ENCODE data around the gene GMCL1. TPM values are rescaled to one million over a fixed set of nuclear protein-coding genes. Genes with fewer than 3 reads are reported as not detected.
"Not testable (repeated sequence)": the region's sequence is repeated elsewhere in the genome, so short reads cannot be mapped to it uniquely, and the experiment has no call there.

The GMCL1 gene
- total RNA-seq, 1 experiment from 2014 or later = 7.5 TPM

GRCh38 chr2:69847068-69847828 is 17.8 kb downstream of the GMCL1 start:
- no peak for DNase-seq (ENCODE audit: low spot score)

DNA sequence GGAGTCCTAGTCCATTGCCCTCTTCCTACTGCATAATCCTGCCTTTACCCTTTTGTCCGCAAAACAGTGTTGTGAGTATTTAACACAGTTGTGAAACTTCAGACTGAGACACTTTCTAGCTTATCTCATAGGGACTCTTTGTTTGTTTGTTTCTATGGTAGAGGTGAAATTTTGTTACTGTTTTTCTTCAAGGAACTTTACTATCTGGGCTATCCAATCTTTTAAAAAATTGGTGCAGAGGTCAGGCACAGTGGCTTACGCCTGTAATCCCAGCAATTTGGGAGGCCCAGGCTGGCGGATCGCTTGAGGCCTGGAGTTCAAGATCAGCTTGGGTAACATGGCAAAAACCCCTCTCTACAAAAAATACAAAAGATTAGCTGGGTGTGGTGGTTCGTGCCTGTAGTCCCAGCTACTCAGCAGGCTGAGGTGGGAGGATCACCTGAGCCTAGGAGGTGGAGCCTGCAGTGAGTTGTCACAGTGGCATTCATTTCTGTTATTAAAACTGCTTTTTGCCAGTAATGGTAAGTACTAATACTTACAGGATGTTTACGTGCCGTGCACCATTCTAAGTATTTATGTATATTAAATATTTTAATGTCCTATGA is 18.8 kb downstream of the GMCL1 start:
- DNase-seq (ENCODE audit: low spot score) = no peak

DNA sequence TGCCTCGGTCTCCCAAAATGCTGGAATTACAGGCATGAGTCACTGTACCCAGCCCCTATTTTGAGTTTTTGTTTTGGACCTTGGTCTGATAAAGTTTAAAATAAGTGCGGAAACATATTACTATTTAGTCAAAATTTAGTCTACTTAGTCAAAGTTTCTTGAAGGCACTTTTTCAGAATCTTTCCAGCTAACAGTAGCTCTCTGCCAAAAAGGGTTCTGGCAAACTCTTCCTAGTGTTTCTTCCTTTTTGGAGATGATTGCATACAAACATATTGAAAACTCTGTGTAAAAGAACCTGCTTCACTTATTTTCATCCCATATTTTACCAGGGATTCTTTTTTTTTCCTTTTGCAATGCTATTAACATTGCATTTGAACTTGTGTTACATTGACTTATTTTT is 28.8 kb downstream of the GMCL1 start:
- DNase-seq (ENCODE audit: low spot score) = no peak

- no peak for DNase-seq (ENCODE audit: low spot score)
These were observed 33.8 kb downstream of the GMCL1 start for GRCh38 chr2:69863298-69863697.

DNA sequence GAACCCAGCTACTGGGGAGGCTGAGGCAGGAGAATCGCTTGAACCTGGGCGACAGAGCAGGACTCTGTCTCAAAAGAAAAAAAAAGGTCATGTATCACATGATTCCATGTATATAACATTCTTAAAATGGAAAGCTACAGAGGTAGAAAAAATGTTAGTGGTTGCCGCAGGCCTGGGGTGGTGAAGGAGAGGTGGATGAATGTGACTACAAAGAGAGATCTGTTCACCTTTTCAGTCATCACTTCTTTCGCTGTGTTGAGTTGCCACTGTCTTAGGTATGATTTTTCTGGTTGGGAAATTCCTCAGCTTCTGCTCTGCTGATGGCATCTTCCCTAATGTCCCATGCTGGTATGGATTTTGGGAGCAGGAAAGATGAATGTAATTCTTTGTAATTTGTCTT is 59.0 kb downstream of the GMCL1 start:
- DNase-seq (ENCODE audit: low spot score) = no peak

- DNase-seq (ENCODE audit: low spot score) = no peak
These were observed 59.8 kb downstream of the GMCL1 start for GRCh38 chr2:69889302-69889701.

GRCh38 chr2:69890881-69891280 is 61.4 kb downstream of the GMCL1 start:
- no peak for DNase-seq (ENCODE audit: low spot score)

GRCh38 chr2:69892838-69893424 is 63.5 kb downstream of the GMCL1 start:
- not testable (repeated sequence) for DNase-seq (ENCODE audit: low spot score)

GRCh38 chr2:69893684-69894551 is 64.5 kb downstream of the GMCL1 start, which contains the start of gene SNRNP27:
Gene SNRNP27, plus strand, starts transcription at chr2:69893956. Its CDS starts 29 bp downstream, at chr2:69893985.
- peak; percentile 66 for DNase-seq (ENCODE audit: low spot score)

DNA sequence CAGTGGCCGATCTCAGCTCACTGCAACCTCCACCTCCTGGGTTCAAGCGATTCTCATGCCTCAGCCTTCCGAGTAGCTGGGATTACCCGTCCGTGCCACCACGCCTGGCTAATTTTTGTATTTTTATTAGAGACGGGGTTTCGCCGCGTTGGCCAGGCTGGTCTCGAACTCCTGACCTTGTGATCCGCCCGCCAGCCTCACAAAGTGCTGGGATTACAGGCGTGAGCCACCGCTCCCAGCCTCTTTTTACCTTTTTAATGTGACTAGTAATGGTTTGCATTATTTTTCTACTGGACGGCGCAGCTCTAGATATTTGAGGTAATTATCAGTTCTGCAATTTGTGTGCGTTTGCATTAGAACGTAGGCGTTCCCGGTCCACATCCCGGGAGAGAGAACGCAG is 65.3 kb downstream of the GMCL1 start:
- not testable (repeated sequence) for DNase-seq (ENCODE audit: low spot score)

DNA sequence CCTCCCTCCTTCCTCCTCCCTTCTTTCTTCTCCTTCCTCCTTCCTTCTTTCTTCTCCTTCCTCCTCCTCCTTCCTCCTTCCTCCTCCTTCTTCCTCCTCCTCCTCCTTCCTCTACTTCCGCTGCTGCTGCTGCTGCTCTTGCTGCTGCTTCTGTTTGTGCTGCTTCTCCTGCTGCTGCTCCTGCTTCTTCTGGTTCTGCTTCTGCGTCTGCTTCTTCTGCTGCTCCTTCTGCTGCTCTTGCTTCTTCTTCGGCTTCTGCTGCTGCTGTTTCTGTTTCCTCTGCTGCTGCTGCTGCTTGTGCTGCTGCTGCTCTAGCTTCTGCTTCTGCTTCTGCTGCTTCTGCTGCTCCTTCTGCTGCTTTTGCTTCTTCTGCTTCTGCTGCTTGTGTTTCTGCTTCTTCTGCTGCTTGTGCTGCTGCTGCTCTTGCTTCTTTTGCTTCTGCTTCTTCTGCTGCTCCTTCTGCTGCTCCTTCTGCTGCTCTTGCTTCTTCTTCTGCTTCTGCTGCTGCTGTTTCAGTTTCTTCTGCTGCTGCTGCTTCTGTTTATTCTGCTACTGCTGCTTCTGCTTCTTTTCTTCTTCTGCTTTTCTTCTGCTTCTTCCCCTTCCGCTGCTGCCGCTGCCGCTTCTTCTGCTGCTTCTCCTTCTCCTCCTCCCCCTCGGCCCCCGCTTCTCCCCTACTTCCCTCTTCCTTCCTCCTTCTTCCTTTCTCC is 72.9 kb downstream of the GMCL1 start:
- no peak for DNase-seq (ENCODE audit: low spot score)

- no peak for DNase-seq (ENCODE audit: low spot score)
These were observed 77.8 kb downstream of the GMCL1 start for GRCh38 chr2:69907216-69907615.

- peak; percentile 49 for DNase-seq (ENCODE audit: low spot score)
These were observed 82.6 kb downstream of the GMCL1 start for GRCh38 chr2:69911985-69912563.

- peak; percentile 100 for DNase-seq (ENCODE audit: low spot score)
These were observed 84.9 kb downstream of the GMCL1 start for GRCh38 chr2:69914164-69914949.

DNA sequence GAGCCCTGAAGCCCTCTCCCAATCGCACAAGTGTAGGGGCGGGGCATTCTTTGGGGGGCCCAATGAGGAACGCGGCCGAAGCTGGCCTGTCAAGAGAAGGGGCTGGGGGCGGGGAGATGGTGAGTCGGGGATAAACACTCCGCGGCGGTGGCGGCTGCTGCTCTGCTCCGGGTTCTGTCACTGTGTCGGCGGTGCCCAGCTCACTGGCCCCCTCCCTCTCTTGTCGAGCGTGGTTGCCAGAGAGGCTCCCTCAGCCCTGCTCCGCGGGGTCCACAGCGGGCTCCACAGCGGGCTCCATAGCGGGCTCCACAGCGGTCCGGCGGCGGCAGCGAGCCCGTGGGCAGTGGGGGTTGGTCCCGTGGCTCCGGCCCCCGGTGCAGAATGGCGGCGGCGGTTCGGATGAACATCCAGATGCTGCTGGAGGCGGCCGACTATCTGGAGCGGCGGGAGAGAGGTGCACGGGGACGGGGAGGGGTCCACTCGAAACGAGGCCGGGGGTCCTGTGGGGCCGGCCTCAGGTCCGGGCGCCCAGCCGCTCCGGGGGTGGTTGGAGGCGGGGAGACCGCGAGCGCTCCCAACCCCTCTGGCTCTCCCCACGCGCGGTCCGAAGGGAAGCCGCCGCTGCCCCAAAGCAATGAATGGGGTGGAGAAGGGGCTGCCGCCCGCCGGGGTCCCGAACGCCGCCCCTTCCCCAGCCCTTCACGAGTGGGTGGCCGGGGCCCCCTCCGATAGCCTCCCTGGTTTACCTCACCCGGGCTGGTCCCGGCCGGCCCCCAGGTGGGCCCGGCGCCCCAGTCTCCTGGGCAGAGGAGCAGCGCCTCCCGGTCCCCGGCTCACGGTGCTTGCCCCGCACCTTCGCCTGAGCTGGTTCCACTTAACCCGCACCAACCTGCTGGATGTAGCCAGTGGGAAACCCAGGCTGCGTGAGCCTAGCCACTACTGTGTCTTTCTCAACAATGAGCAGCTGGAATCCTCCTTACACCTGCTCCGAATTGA is 85.8 kb downstream of the GMCL1 start, which contains the start of gene MXD1:
MXD1 (plus strand) TSS at position 160 of the 996 bp plus-strand sequence; CDS start at position 382, 222 bp downstream.
- DNase-seq (ENCODE audit: low spot score) = no peak

- DNase-seq (ENCODE audit: low spot score) = no peak
These were observed 86.6 kb downstream of the GMCL1 start for GRCh38 chr2:69916106-69916505.

DNA sequence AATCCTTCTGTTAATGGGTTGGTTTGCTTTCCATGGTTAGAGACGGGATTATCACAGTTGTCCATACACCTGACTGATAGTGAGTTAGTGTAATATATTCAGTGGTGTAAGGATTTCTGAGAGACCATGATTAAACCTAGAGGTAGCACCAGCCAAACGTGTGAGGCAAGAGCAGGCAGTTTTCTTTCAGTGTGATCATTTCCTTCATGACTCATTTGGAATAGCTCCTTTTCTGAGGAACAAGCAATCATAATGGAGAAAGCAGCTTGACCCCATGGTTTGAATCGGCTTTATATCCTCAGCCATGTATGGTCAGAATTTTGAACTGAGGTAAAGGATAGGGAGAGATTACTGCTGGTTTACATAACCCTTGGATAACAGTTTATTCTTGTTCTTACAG is 88.4 kb downstream of the GMCL1 start:
- peak; percentile 27 for DNase-seq (ENCODE audit: low spot score)

DNA sequence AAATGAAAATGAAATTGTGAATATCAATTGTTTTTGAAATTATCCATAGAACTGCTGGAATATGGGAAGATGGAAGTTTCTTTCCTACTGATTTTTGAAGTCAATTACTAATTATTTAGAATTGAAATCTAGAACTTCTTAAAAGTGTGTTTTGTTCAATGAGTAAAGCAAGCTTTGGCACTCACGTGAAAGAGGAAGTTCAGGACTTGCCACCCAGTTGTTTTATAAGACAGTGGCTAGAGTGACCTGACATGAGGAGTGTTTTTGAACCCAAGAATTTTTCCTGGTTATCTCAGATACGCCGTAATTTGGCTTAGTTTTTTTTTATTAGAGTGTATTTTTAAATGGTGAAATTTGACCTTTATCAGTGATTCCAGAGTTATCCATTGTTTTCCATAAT is 88.9 kb downstream of the GMCL1 start:
- DNase-seq (ENCODE audit: low spot score) = no peak

GRCh38 chr2:69923116-69923515 is 93.7 kb downstream of the GMCL1 start:
- DNase-seq (ENCODE audit: low spot score) = no peak

Measured in H4 (cell line).